ENCODE measurements around the gene TGFB1.
"Not testable (repeated sequence)": the region's sequence is repeated elsewhere in the genome, so short reads cannot be mapped to it uniquely, and the experiment has no call there.

Gene TGFB1

DNA sequence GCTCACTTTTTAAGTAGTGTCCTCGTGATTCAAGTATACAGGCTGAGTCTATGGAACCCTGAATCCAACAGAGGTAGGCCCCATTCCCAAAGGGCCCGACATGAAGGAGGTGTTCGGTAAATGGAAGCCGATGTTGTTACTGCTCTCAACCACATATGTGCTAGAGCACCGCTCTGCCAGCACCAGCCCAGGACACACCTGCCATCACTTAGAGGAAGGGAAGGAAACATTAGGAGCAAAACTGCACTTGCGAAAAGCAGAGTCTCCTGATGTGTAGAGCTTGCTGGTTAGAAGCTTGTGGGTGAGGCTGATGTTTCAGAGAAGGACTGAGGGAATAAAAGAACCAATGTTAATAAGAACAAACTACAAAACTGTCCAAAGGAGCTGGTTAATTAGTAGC lies 53.2 kb downstream of the TGFB1 start:
- DNase-seq (ENCODE audit: low read depth): no peak

DNA sequence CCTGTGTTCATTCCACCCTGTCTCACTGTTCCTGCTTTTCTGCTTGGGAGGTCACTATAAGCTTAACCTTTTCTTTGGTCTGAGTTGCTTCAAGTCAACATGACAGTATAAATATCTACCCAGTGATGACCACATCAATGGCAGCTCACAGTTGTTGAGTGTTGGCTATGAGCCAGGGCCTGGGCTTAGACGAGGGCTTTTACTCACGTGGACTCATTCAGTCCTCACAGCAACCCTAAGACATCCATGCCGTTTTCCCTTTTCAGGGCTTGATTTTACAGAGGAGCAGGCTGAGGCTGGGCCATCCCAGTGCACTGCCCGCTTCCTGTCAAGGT lies 54.0 kb downstream of the TGFB1 start:
- DNase-seq (ENCODE audit: low read depth): no peak

DNA sequence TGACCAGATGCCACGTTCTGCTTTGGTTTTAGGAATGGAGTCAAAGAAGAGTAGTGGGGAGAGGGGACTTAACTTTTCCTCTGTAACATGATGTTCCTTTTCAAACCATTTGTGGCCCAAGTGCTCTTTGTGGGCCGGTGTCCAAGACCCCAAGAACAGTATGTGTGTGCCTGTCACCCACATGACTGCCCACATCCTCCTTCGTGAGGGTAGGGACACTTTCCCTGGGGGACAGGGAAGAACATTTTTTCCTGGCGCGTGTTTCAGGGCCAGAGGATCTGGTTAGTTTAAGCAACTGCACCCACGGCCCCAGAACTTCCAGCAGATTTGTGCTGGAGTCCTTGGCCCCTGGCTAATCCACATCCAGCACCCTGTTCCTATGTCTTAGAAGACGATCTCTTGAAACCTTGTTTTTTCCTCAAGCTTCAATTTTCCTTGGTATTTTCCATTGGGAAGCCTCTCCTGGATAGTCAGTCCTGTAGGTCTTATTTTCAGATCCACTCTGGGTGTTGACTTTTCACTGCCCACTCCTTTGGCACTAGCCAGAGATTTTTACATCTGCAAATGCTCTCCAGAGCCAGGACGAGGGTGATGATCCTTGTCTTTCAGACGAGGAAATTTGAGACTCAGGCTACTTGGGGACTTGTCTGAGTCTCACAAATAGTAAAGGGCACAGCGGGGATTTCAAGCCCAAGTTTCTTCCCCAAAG lies 54.5 kb downstream of the TGFB1 start:
- DNase-seq (ENCODE audit: low read depth): no peak

DNA sequence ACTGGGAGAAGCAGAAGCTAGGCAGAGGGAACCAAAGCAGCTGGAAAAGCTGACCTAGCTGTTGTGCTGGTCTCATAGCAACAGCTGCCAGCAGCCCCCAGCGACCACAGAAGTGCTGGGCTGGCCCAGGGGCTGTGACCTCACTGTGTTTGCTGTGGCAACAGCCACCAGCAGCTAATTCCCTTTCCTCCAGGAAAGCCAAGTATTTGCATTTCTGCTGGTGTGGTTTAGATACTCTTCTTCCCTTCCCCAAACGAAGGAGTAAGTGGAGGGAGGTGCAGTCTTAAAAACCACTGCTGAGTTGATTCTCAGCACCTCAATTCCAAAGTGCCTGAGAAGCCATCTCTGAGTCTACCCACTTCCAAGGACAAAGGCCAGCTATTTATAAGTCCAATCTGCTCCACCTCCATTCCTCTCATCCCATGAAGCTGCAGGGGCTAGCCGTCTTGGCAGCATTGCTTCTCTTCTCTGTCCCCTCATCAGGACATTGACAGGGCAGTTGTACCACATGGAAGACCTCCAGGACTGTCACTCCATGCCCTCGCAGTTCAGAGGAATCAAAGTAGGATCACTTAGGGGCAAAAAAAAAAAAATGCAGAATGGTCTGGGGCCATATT lies 55.3 kb downstream of the TGFB1 start:
- DNase-seq (ENCODE audit: low read depth): peak; percentile 81

DNA sequence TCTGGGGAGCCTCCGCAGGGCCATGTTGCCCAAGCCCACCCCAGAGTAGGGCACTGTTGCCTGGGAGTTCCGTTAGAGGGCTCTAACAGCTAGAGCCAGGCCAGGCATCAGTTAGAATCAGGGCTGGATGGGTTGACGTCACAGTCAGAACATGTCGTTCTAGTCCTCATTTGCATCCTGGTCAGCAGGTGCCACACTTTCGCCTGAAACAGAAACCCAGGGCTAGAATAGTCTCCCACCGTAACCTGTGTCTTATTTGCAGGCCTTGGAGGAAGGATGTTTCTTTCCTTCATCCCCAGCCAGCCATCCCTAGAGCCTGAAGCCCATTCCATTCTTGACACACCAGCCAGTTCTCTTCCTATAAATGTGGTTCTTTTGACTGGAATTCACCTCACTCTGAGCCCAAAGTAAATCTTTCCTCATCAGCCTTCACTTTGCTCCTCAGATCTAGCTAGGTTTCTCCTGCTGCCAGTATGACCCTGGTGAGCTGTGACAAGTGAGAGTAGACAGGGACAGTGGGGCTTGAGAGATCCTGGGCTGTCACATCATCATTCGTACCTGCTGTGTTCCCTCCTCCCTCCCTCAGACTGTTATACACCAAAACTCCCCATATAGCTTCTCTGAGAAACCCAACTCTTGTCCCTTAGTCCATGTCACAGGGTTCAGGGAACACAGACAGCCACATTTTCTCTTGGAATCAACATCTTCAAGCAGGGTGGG lies 55.9 kb downstream of the TGFB1 start:
- no peak for DNase-seq (ENCODE audit: low read depth)

DNA sequence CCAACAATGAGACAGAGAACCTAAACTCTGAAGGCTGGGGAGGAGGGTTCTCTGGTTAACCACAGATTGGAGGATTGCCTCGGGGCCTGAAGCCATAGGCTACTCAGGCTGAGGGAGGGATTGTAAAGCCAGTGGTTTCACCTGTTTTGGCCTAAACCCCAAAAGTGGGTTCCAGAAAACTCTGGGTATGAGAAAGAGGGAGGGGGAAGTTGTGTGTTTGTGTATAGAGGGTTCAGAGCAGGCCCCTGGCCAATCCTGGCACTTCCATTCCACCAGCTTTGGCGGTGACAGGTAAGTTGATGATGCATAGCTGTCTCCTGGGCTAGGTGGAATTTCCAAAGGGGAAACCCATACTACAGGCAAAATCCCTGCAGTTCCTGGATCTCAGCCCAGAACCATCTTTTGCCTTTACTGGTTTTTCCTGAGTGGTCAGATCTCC lies 57.3 kb downstream of the TGFB1 start:
- no peak for DNase-seq (ENCODE audit: low read depth)

DNA sequence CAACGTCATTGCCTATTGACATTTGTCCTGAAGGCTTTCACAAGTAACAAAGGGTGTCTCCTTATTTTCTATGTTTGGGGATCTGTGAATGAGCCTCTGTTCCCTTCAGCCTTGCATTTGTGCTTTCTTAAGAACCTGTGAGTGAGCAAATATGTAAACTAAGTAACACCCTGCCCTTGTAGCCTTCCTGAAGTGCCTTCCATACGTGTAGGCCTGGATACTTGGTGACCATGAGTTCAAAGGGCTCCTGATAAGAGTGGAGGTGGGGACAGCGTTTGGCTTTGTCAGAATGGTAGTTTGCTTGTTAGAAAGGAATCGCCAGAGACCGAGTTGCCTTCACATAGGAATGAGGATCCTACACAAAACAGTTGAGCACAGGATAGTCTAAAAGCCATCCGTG lies 58.2 kb downstream of the TGFB1 start:
- no peak for DNase-seq (ENCODE audit: low read depth)

DNA sequence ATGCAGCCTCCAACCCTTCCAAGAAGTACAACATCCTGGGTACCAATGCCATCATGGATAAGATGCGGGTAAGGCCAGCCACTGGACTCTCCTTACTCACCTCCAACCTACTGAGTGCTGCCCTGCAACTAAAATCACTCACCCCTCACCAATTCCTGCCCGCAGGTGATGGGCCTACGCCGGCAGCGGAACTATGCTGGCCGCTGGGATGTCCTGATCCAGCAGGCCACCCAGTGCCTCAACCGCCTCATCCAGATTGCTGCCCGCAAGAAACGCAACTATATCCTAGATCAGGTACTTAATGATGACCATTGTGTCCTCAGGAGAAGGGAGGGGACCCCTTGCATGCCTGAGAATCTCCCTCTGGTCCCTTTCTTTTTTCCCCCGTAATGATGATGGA lies 59.3 kb downstream of the TGFB1 start:
- DNase-seq (ENCODE audit: low read depth): no peak

DNA sequence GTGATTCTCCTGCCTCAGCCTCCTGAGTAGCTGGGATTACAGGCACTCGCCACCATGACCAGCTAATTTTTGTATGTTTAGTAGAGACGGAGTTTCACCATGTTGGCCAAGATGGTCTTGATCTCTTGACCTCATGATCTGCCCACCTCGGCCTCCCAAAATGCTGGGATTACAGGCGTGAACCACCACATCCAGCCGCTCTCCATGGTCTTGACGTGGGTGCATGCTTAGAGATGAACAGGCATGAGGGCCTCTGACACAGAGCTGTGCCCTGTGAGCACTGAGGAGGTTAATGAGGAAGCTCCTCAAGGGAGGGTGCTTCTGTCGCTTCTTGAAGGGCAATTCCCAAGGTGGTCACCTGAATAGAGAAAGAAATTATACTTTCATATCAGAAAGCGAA lies 63.9 kb downstream of the TGFB1 start:
- not testable (repeated sequence) for DNase-seq (ENCODE audit: low read depth)

DNA sequence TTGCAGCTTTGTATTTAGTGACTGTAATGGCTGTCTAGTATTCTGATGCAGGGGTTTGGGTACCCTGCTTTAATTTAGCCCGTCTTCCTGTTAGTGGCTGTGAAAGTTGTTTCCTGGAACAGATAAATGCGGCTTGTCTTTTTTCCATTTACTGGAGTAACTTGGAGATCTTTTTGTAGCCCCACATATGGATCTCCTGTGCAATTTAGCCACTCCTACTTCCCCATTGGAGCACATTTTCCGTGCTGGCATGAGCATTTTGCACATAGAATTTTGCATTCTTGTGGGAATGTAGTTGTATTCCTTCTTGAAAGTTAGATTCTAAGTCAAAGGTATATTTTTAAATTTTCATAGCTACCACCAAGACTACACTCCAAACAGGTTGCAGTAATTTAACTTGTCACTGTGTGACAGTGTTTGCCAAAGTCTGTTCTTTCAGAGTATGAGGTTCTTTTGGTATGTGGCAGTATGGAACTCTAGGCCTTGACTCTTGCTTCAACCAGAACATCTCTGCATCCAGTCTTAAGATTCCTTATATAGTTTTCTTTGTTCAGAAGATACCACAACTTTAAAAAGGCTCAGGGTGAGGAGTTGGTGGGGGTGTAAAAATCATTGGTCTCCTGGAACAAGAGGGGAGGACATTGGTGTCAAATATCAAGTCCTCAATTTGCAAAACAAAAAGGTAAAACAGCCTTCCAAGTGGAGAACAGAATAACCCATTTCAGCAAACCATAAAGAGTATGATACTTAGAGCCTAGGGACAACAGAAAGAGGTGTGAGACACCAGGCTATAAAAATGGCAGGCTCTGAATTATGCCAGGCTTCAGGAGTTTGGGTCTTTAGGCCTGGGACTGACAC lies 64.8 kb downstream of the TGFB1 start:
- no peak for DNase-seq (ENCODE audit: low read depth)
